Forelimb muscle (tissue), 1 donor: Measurements from ENCODE around the gene TM7SF2. TPM values are rescaled to one million over a fixed set of nuclear protein-coding genes. Genes with fewer than 3 reads are reported as not detected.
A peak's percentile ranks its signal among the peaks of the same experiment; 100 is the strongest.

Experiments used
- DNase-seq: peaks from one replicate; pipeline ENCODE4 v3.0.0-alpha.2; 2013; ENCODE audit warnings: low read depth
- polyA plus RNA-seq: library from polyadenylated mRNA; unstranded; fragments of 120-200 nt; gene quantifications from one replicate; pipeline ENCODE4 v1.2.1, GENCODE V29; 2013; ENCODE audit not compliant: insufficient read length

Gene TM7SF2
- polyA plus RNA-seq = 16.4 TPM

- peak; percentile 41 for DNase-seq
Measured at GRCh38 chr11:65111744-65112545, at the start of gene TM7SF2. TSS of gene TM7SF2 (plus strand) at chr11:65111872. CDS start at chr11:65112016, 144 bp downstream.

GRCh38 chr11:65063532-65063931 is 48.1 kb upstream of the TM7SF2 start:
- DNase-seq = no peak

- DNase-seq = no peak
Measured at GRCh38 chr11:65064847-65065240, 46.8 kb upstream of the TM7SF2 start.

- DNase-seq = no peak
Measured at GRCh38 chr11:65065851-65066250, 45.8 kb upstream of the TM7SF2 start.

- no peak for DNase-seq
Measured at GRCh38 chr11:65066315-65066714, 45.4 kb upstream of the TM7SF2 start.

- DNase-seq = no peak
Measured at GRCh38 chr11:65066805-65067291, 44.8 kb upstream of the TM7SF2 start.

GRCh38 chr11:65067446-65067845 is 44.2 kb upstream of the TM7SF2 start:
- DNase-seq = no peak

- DNase-seq = no peak
Measured at GRCh38 chr11:65069217-65069616, 42.5 kb upstream of the TM7SF2 start.

- DNase-seq = no peak
Measured at GRCh38 chr11:65071907-65072630, 39.6 kb upstream of the TM7SF2 start.

- DNase-seq = no peak
Measured at GRCh38 chr11:65072631-65072966, 39.1 kb upstream of the TM7SF2 start.

- DNase-seq = no peak
Measured at GRCh38 chr11:65077451-65077850, 34.2 kb upstream of the TM7SF2 start.

GRCh38 chr11:65078151-65078550 is 33.5 kb upstream of the TM7SF2 start:
- no peak for DNase-seq

GRCh38 chr11:65078786-65079342 is 32.8 kb upstream of the TM7SF2 start:
- DNase-seq = no peak

- DNase-seq = no peak
Measured at GRCh38 chr11:65083134-65083833, 28.4 kb upstream of the TM7SF2 start.

- DNase-seq = peak; percentile 92
Measured at GRCh38 chr11:65083834-65084597, 27.7 kb upstream of the TM7SF2 start, which contains the start of the genes CDCA5 and ZFPL1. TSS of gene CDCA5 (minus strand) at chr11:65084040. CDS start at chr11:65083978, 62 bp downstream. TSS of gene ZFPL1 (plus strand) at chr11:65084222. CDS start at chr11:65084699, 477 bp downstream.

- no peak for DNase-seq
Measured at GRCh38 chr11:65084598-65085375, 26.9 kb upstream of the TM7SF2 start.

- no peak for DNase-seq
Measured at GRCh38 chr11:65085446-65085845, 26.2 kb upstream of the TM7SF2 start.

- DNase-seq = no peak
Measured at GRCh38 chr11:65086809-65087208, 24.9 kb upstream of the TM7SF2 start.

- no peak for DNase-seq
Measured at GRCh38 chr11:65087216-65087615, 24.5 kb upstream of the TM7SF2 start.

GRCh38 chr11:65087827-65088226 is 23.8 kb upstream of the TM7SF2 start:
- DNase-seq = no peak
